Colonic mucosa (tissue), 4 donors: ENCODE data around the gene KMT2E. TPM values are rescaled to one million over a fixed set of nuclear protein-coding genes. Genes with fewer than 3 reads are reported as not detected.

Experiments
- DNase-seq: peaks from one replicate; pipeline ENCODE4 v3.0.0-alpha.2; 2020
- H3K27ac ChIP-seq: fragments of 200-600 bp; one replicate; pipeline ENCODE4 v1.8.0; 2021
- H3K27me3 ChIP-seq: fragments of 200-600 bp; one replicate; pipeline ENCODE4 v1.8.0; 2021
- H3K36me3 ChIP-seq: fragments of 200-600 bp; one replicate; pipeline ENCODE4 v1.8.0; 2021
- H3K4me1 ChIP-seq: fragments of 200-600 bp; one replicate; pipeline ENCODE4 v1.8.0; 2021; ENCODE audit warnings: mild to moderate bottlenecking
- H3K4me3 ChIP-seq: fragments of 200-600 bp; one replicate; pipeline ENCODE4 v1.8.0; 2021
- H3K9ac ChIP-seq, 2 donors: one replicate each; pipeline ENCODE4 v1.7.0; 2013; ENCODE audit warnings: control low read depth in 2 of 2, low read depth in 2 of 2, low read length in 2 of 2
- H3K9me3 ChIP-seq: fragments of 200-600 bp; one replicate; pipeline ENCODE4 v1.8.0; 2021
- intact Hi-C: fragments of 100-400 bp; cut with DNase I; formaldehyde crosslinking; loops from one replicate; pipeline ENCODE4 v1.14.1; 2022
- total RNA-seq, 2 donors: library from RNA; stranded (reverse); fragmentation: NEBNext Ultra II Directional in 1 of 2; extraction: Animal tissue kit (Norgen Biotek cat#: 25700) in 1 of 2; gene quantifications; one replicate each; pipeline ENCODE4 v1.2.1, GENCODE V29; 2021
- TF ChIP-seq, protein P1 (sequence below): fragments of 200-600 bp; IDR thresholded peaks from one replicate; pipeline ENCODE4 v1.8.0; 2022; ENCODE audit warnings: antibody characterized with exemption, mild to moderate bottlenecking
- donor health status: healthy.
- donor health status: DM: no; HTN: no; CAD: no.
- donor health status: DM: no; HTN: no; CAD: no.

Gene KMT2E
- total RNA-seq, 2 donors from 2014 or later, result 78.6 to 116 TPM

DNA sequence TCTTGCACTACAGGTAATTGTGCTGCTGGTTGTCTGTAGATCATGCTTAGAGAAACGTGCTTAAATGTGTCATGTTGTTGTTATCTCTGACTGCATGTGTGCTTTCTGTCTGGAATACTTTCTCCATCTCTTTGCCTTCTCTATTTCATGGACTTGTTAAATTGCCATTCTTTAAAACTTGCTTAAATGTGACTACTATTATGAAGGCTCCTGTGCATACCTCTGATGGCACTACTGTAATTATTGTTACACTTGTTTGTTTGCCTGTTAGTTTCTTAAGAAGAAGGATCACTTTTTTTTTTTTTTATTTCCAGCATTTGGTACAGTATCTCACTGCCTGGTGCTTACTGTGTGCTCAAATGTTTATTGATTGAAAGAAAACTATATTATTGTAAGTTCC is 41.6 kb downstream of the KMT2E start:
- no peaks in the 10 kb centered on the region for H3K4me1 ChIP-seq

DNA sequence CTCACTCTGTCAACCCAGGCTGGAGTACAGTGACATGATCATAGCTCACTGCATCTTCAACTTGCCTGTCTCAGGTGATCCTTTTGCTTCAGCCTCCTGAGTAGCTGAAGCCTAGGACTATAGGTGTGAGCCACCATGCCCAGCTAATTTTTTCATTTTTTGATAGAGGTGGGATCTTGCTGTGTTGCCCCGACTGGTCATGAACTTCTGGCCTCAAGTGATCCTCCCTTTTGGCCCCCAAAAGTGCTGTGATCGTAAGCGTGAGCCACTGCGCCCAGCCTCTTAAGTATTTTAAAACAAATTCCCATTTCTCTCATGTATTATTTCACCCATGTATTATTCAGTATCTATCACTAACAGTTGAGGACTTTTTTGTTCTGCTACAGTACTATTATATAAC is 43.5 kb downstream of the KMT2E start:
- H3K4me1 ChIP-seq, result no peaks in the 10 kb centered on the region
- no peak overlapping the region for H3K27ac ChIP-seq
- intact Hi-C loops, result no loop called here
- H3K9me3 ChIP-seq, result no peaks in the 10 kb centered on the region
- H3K9ac ChIP-seq, result no peak overlapping the region
- no peak overlapping the region for H3K4me3 ChIP-seq
- no peaks in the 10 kb centered on the region for H3K27me3 ChIP-seq
- DNase-seq, result no peak
- TF ChIP-seq, protein P1, sequence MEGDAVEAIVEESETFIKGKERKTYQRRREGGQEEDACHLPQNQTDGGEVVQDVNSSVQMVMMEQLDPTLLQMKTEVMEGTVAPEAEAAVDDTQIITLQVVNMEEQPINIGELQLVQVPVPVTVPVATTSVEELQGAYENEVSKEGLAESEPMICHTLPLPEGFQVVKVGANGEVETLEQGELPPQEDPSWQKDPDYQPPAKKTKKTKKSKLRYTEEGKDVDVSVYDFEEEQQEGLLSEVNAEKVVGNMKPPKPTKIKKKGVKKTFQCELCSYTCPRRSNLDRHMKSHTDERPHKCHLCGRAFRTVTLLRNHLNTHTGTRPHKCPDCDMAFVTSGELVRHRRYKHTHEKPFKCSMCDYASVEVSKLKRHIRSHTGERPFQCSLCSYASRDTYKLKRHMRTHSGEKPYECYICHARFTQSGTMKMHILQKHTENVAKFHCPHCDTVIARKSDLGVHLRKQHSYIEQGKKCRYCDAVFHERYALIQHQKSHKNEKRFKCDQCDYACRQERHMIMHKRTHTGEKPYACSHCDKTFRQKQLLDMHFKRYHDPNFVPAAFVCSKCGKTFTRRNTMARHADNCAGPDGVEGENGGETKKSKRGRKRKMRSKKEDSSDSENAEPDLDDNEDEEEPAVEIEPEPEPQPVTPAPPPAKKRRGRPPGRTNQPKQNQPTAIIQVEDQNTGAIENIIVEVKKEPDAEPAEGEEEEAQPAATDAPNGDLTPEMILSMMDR, result no peak
- no peaks in the 10 kb centered on the region for H3K36me3 ChIP-seq

More for the DNA sequence above, 41.6 kb downstream of the KMT2E start:
- intact Hi-C loops, result no loop called here
- no peak for DNase-seq
- Histone ChIP-seq H3K27me3 (no peaks in the 10 kb centered on the region), H3K9me3 (no peaks in the 10 kb centered on the region), H3K9ac (no peak overlapping the region), H3K27ac (no peak overlapping the region), H3K4me3 (no peak overlapping the region), H3K36me3 (no peaks in the 10 kb centered on the region)
- TF ChIP-seq, protein P1, result no peak

DNA sequence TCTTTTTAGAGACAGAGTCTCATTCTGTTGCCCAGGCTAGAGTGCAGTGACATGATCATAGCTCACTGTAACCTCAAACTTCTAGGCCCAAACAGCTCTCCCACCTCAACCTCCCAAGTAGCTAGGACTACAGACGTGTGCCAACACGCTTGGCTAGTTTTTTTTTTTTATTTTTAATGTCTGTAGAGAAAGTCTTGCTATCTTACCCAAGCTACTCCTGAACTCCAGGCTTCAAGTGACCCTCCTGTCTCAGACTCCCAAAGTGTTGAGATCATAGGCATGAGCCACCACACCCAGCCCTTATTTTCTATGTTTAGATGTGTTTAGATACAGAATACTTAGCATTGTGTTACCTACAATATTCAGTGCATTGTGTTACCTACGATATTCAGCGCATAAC is 46.4 kb downstream of the KMT2E start:
- no peaks in the 10 kb centered on the region for H3K9me3 ChIP-seq
- no peaks in the 10 kb centered on the region for H3K27me3 ChIP-seq
- intact Hi-C loops, result loop anchor here (10.0 kb wide), 1 partner anchor 66 kb away; no protein-coding TSS in a partner anchor
- no peaks in the 10 kb centered on the region for H3K36me3 ChIP-seq
- TF ChIP-seq, protein P1, result no peak
- no peak overlapping the region for H3K27ac ChIP-seq
- no peak overlapping the region for H3K9ac ChIP-seq
- no peaks in the 10 kb centered on the region for H3K4me1 ChIP-seq
- no peak overlapping the region for H3K4me3 ChIP-seq
- no peak for DNase-seq

DNA sequence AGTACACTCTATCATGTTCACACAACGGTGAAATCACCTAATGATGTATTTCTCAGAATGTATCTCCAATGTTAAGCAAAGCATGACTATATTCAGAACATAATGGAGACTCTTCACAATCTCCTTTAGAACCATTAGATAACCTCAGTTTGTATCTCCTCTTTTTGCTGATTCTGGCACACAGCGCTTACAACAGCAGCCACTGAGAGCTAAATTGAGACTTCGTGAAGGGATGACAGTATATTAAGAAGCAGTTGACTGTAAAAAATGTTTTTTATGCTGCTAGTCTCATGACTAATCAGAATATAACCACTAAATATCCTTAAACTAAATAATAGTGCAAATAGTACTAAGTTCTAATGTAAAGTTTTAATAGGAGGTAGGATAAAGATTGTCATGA is 46.9 kb downstream of the KMT2E start:
- TF ChIP-seq, protein P1, result no peak
- no peaks in the 10 kb centered on the region for H3K27me3 ChIP-seq
- no peaks in the 10 kb centered on the region for H3K4me1 ChIP-seq
- H3K36me3 ChIP-seq, result no peaks in the 10 kb centered on the region
- no peaks in the 10 kb centered on the region for H3K9me3 ChIP-seq
- H3K4me3 ChIP-seq, result no peak overlapping the region
- DNase-seq, result no peak
- no peak overlapping the region for H3K27ac ChIP-seq
- intact Hi-C loops, result loop anchor here (10.0 kb wide), 1 partner anchor 66 kb away; no protein-coding TSS in a partner anchor
- H3K9ac ChIP-seq, result no peak overlapping the region

DNA sequence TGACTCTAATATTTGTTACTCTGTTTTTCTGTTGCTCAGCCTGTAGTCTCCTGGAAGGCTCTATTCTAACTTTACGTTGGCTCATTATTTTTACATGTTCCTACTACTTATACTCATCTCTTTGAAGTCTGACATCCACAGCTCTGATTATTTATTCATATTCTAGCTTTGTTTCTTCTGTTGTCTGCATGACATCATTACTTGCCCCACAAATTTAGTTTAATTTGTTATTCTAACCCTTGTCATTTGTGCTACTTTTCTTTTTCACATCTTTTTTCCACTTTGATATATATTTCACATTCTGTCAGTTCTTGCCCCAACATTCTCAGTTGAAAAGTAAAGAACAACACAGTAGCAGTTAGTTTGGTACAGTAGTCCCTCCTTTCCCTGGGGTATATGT is 51.1 kb downstream of the KMT2E start:
- H3K4me1 ChIP-seq, result no peaks in the 10 kb centered on the region
- no peak overlapping the region for H3K9ac ChIP-seq
- H3K4me3 ChIP-seq, result no peak overlapping the region
- no peaks in the 10 kb centered on the region for H3K9me3 ChIP-seq
- DNase-seq, result no peak
- H3K27ac ChIP-seq, result no peak overlapping the region
- no peaks in the 10 kb centered on the region for H3K27me3 ChIP-seq
- H3K36me3 ChIP-seq, result peaks cover 10% of the 10 kb centered on the region
- intact Hi-C loops, result loop anchor here (10.0 kb wide), 1 partner anchor 70 kb away; no protein-coding TSS in a partner anchor
- TF ChIP-seq, protein P1, result no peak
